WTC11 (cell line): ENCODE data around the gene RASIP1. TPM values are rescaled to one million over a fixed set of nuclear protein-coding genes. Genes with fewer than 3 reads are reported as not detected.

Source experiments
- ATAC-seq: fragments of 200-7000 bp; cut with Tn5 transposase; 2 replicates; pipeline ENCODE4 v1.10.0; 2021; ENCODE audit warnings: mild to moderate bottlenecking, moderate library complexity
- CTCF ChIA-PET: fragments of 300-600 bp; sonication (Branson Sonifier 250); formaldehyde crosslinking; loops from one replicate; lab custom pipeline; 2021; ENCODE audit warnings: antibody characterized with exemption; lab: Charles Lee
- POLR2A ChIA-PET: fragments of 350-600 bp; sonication (Branson Sonifier 250); formaldehyde crosslinking; loops from one replicate; lab custom pipeline; 2021; ENCODE audit warnings: antibody characterized with exemption; lab: Charles Lee
- DNase-seq: peaks from one replicate; pipeline ENCODE4 v3.0.0; 2021; ENCODE audit warnings: low spot score
- H3K27ac Mint-ChIP-seq: 2 replicates; pipeline ENCODE4 v1.8.0; 2021; ENCODE audit warnings: mixed read lengths
- H3K27me3 Mint-ChIP-seq: 2 replicates; pipeline ENCODE4 v1.8.0; 2021; ENCODE audit warnings: low read depth, mild to moderate bottlenecking, moderate library complexity, mixed read lengths
- H3K36me3 Mint-ChIP-seq: 2 replicates; pipeline ENCODE4 v1.8.0; 2021; ENCODE audit warnings: mixed read lengths
- H3K4me1 Mint-ChIP-seq: 2 replicates; pipeline ENCODE4 v1.8.0; 2022; ENCODE audit warnings: mixed read lengths
- H3K4me3 Mint-ChIP-seq: 2 replicates; pipeline ENCODE4 v1.8.0; 2021; ENCODE audit warnings: mild to moderate bottlenecking, moderate library complexity, mixed read lengths
- H3K9me3 Mint-ChIP-seq: 2 replicates; pipeline ENCODE4 v1.8.0; 2021; ENCODE audit warnings: mixed read lengths
- ARID4B ChIP-seq: sonication (generic); formaldehyde crosslinking; IDR thresholded peaks from 2 replicates; pipeline ENCODE4 v1.8.0; 2023; ENCODE audit warnings: missing genetic modification reagents, mild to moderate bottlenecking, borderline replicate concordance
- ATF3 ChIP-seq: sonication (generic); formaldehyde crosslinking; conservative IDR thresholded peaks from 2 replicates; pipeline ENCODE4 v1.8.1; 2022; ENCODE audit warnings: mild to moderate bottlenecking, missing genetic modification reagents
- KAT7 ChIP-seq: sonication (generic); formaldehyde crosslinking; IDR thresholded peaks from 2 replicates; pipeline ENCODE4 v1.8.1; 2023; ENCODE audit warnings: missing genetic modification reagents, mild to moderate bottlenecking, borderline replicate concordance
- MAX ChIP-seq: sonication (generic); formaldehyde crosslinking; IDR thresholded peaks from 2 replicates; pipeline ENCODE4 v1.8.0; 2022; ENCODE audit warnings: mild to moderate bottlenecking, missing genetic modification reagents
- NR1H2 ChIP-seq: sonication (generic); formaldehyde crosslinking; IDR thresholded peaks from 2 replicates; pipeline ENCODE4 v1.9.0; 2021; ENCODE audit warnings: mild to moderate bottlenecking, moderate library complexity, missing genetic modification reagents
- OVOL2 ChIP-seq: fragments of 250-450 bp; sonication (Bioruptor Pico); IDR thresholded peaks from 2 replicates; pipeline ENCODE4 v1.9.0; 2021; ENCODE audit warnings: mild to moderate bottlenecking, borderline replicate concordance
- RELA ChIP-seq: sonication (generic); formaldehyde crosslinking; IDR thresholded peaks from 2 replicates; pipeline ENCODE4 v1.8.1; 2022; ENCODE audit warnings: missing genetic modification reagents, mild to moderate bottlenecking, borderline replicate concordance
- RORB ChIP-seq: fragments of 250-450 bp; sonication (Bioruptor Pico); IDR thresholded peaks from 2 replicates; pipeline ENCODE4 v1.9.0; 2021; ENCODE audit warnings: mild to moderate bottlenecking
- STAT6 ChIP-seq: sonication (generic); formaldehyde crosslinking; conservative IDR thresholded peaks from 2 replicates; pipeline ENCODE4 v1.8.1; 2023; ENCODE audit warnings: mild to moderate bottlenecking, low read depth, missing genetic modification reagents, moderate library complexity
- ZBTB21 ChIP-seq: sonication (generic); formaldehyde crosslinking; IDR thresholded peaks from 2 replicates; pipeline ENCODE4 v1.8.1; 2023; ENCODE audit warnings: mild to moderate bottlenecking, missing genetic modification reagents, borderline replicate concordance
- ZNF219 ChIP-seq: sonication (generic); formaldehyde crosslinking; IDR thresholded peaks from 2 replicates; pipeline ENCODE4 v1.8.0; 2023; ENCODE audit warnings: missing genetic modification reagents, mild to moderate bottlenecking, borderline replicate concordance
- ZNF232 ChIP-seq: sonication (generic); formaldehyde crosslinking; IDR thresholded peaks from 2 replicates; pipeline ENCODE4 v1.8.0; 2022; ENCODE audit warnings: mild to moderate bottlenecking, missing genetic modification reagents
- ZNF281 ChIP-seq: sonication (generic); formaldehyde crosslinking; IDR thresholded peaks from 2 replicates; pipeline ENCODE4 v1.8.0; 2023; ENCODE audit warnings: mild to moderate bottlenecking, missing genetic modification reagents
- ZNF317 ChIP-seq: sonication (generic); formaldehyde crosslinking; IDR thresholded peaks from 2 replicates; pipeline ENCODE4 v1.8.1; 2023; ENCODE audit warnings: low read depth, mild to moderate bottlenecking, moderate library complexity, missing genetic modification reagents, borderline replicate concordance
- ZNF512 ChIP-seq: sonication (generic); formaldehyde crosslinking; IDR thresholded peaks from 2 replicates; pipeline ENCODE4 v1.8.1; 2022; ENCODE audit warnings: missing genetic modification reagents, borderline replicate concordance
- total RNA-seq: library from RNA; stranded (reverse); gene quantifications from 3 replicates; pipeline ENCODE4 v1.2.3, GENCODE V29; 2021
- TF ChIP-seq, protein P1 (sequence below): sonication (generic); formaldehyde crosslinking; IDR thresholded peaks from 2 replicates; pipeline ENCODE4 v1.8.1; 2022; ENCODE audit warnings: low read depth, missing genetic modification reagents, borderline replicate concordance

The RASIP1 gene
- total RNA-seq, 1 experiment from 2014 or later = 4.4 TPM

- TF ChIP-seq ATF3 (CRISPR knock-in tag) (no peak), ZNF219 (CRISPR knock-in tag) (no peak), MAX (CRISPR knock-in tag) (0 out of 2 replicates have a peak, but pooled peaks have one; percentile 7)
These were observed 66.1 kb downstream of the RASIP1 start (continued) for GRCh38 chr19:48674216-48674809.

DNA sequence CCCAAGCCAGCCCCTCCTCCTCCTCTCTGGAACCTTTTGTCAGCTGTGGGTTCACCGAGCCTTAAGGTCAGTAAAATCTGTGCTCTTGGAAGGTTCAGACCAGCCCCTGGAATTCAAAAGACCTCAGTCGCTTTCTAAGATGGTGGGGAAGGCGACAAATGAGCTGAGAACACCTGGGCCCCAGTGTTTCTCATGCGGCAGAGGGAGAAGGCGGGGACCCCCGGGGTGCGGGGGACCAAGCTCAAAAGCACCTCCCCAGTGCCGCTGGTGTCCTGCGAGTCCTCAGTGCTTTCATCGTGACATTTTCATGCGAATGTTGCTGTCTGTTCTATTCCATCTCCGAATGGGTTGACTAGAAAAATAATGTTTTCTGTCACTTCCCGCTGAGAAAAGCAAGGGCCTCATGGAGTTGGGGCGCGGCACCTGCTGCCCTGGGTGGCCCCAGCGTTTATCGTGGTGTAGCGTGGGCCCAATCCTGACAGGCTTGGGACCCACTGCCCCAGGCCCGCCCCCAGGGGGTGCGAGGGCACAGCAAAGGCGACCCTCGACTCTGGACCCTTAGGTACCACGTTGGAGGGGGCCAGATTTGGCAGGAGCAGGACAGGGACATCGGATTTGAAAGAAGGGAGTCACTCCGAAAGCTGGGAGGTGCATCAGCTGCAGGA lies 66.8 kb downstream of the RASIP1 start:
- Mint-ChIP-seq H3K4me3 (peak overlapping the region; percentile 37), H3K4me1 (peaks cover 26% of the 10 kb centered on the region), H3K27ac (no peak overlapping the region)
- TF ChIP-seq ZNF512 (CRISPR knock-in tag) = no peak
- TF ChIP-seq ZNF219 (CRISPR knock-in tag) = no peak
- no peak for TF ChIP-seq ZNF281 (CRISPR knock-in tag)
- no peak for TF ChIP-seq RORB (CRISPR knock-in tag)
- no peak for TF ChIP-seq ZNF317 (CRISPR knock-in tag)
- TF ChIP-seq OVOL2 = no peak
- no peak for TF ChIP-seq STAT6 (CRISPR knock-in tag)
- TF ChIP-seq, protein P1, sequence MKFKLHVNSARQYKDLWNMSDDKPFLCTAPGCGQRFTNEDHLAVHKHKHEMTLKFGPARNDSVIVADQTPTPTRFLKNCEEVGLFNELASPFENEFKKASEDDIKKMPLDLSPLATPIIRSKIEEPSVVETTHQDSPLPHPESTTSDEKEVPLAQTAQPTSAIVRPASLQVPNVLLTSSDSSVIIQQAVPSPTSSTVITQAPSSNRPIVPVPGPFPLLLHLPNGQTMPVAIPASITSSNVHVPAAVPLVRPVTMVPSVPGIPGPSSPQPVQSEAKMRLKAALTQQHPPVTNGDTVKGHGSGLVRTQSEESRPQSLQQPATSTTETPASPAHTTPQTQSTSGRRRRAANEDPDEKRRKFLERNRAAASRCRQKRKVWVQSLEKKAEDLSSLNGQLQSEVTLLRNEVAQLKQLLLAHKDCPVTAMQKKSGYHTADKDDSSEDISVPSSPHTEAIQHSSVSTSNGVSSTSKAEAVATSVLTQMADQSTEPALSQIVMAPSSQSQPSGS (CRISPR knock-in tag) = no peak
- no peak for TF ChIP-seq ZBTB21 (CRISPR knock-in tag)
- TF ChIP-seq ARID4B (CRISPR knock-in tag) = no peak
- no peak for TF ChIP-seq RELA
- no peak for TF ChIP-seq NR1H2 (CRISPR knock-in tag)
- TF ChIP-seq KAT7 (CRISPR knock-in tag) = no peak
- TF ChIP-seq ZNF232 (CRISPR knock-in tag) = no peak
- TF ChIP-seq, all 79 proteins: peak for 0
- ATAC-seq = no peak
- Mint-ChIP-seq H3K36me3 (no peaks in the 10 kb centered on the region), H3K9me3 (peaks cover 10% of the 10 kb centered on the region), H3K27me3 (peaks cover 17% of the 10 kb centered on the region)
- POLR2A ChIA-PET = interaction anchor here (1.0 to 2.2 kb wide), 2 partner anchors 22 to 44 kb away, joined by 3 to 14 read pairs; partner anchors contain the start of gene FUT2
- CTCF ChIA-PET = interaction anchor here (0.8 to 4.0 kb wide), 15 partner anchors 13 to 326 kb away, joined by 3 to 56 read pairs (median 3); partner anchors contain the start of genes CA11 and FUT2
- DNase-seq = no peak
